ENCODE measurements around the gene UBL7.

The UBL7 gene

GRCh38 chr15:74408815-74409214 is 52.1 kb downstream of the UBL7 start:
- no peak for DNase-seq (ENCODE audit: low spot score)
- no peak for TF ChIP-seq CTCF (IDR thresholded peaks at IDR 0.05; ENCODE audit: borderline replicate concordance, control extremely low read depth, extremely low read depth, insufficient read depth, missing control alignments)
- in situ Hi-C loops (cut with MboI; ENCODE audit: low sequenced_read_pairs, unreplicated experiment), result no loop called here

- DNase-seq (ENCODE audit: low spot score), result no peak
- in situ Hi-C loops (cut with MboI; ENCODE audit: low sequenced_read_pairs, unreplicated experiment), result no loop called here
- no peak for TF ChIP-seq CTCF (IDR thresholded peaks at IDR 0.05; ENCODE audit: borderline replicate concordance, control extremely low read depth, extremely low read depth, insufficient read depth, missing control alignments)
Observed at GRCh38 chr15:74408385-74408784, 52.6 kb downstream of the UBL7 start.

GRCh38 chr15:74406992-74407705 is 53.8 kb downstream of the UBL7 start:
- no peak for TF ChIP-seq CTCF (IDR thresholded peaks at IDR 0.05; ENCODE audit: borderline replicate concordance, control extremely low read depth, extremely low read depth, insufficient read depth, missing control alignments)

GRCh38 chr15:74406517-74406916 is 54.4 kb downstream of the UBL7 start:
- in situ Hi-C loops (cut with MboI; ENCODE audit: low sequenced_read_pairs, unreplicated experiment), result no loop called here
- no peak for TF ChIP-seq CTCF (IDR thresholded peaks at IDR 0.05; ENCODE audit: borderline replicate concordance, control extremely low read depth, extremely low read depth, insufficient read depth, missing control alignments)
- DNase-seq (ENCODE audit: low spot score), result no peak

More at GRCh38 chr15:74406992-74407705, 53.8 kb downstream of the UBL7 start:
- in situ Hi-C loops (cut with MboI; ENCODE audit: low sequenced_read_pairs, unreplicated experiment), result no loop called here
- no peak for DNase-seq (ENCODE audit: low spot score)

- TF ChIP-seq CTCF (IDR thresholded peaks at IDR 0.05; ENCODE audit: borderline replicate concordance, control extremely low read depth, extremely low read depth, insufficient read depth, missing control alignments), result no peak
- in situ Hi-C loops (cut with MboI; ENCODE audit: low sequenced_read_pairs, unreplicated experiment), result no loop called here
Observed at GRCh38 chr15:74405823-74406222, 55.1 kb downstream of the UBL7 start.

GRCh38 chr15:74403991-74404563 is 56.9 kb downstream of the UBL7 start:
- TF ChIP-seq CTCF (IDR thresholded peaks at IDR 0.05; ENCODE audit: borderline replicate concordance, control extremely low read depth, extremely low read depth, insufficient read depth, missing control alignments), result no peak
- in situ Hi-C loops (cut with MboI; ENCODE audit: low sequenced_read_pairs, unreplicated experiment), result no loop called here
- DNase-seq (ENCODE audit: low spot score), result peak; percentile 72

More at GRCh38 chr15:74405823-74406222, 55.1 kb downstream of the UBL7 start:
- no peak for DNase-seq (ENCODE audit: low spot score)

Measured in GM13976 (cell line).